COLO668 (cell line): ENCODE measurements around the gene SPECC1.
A peak's percentile ranks its signal among the peaks of the same experiment; 100 is the strongest.
"Not testable (repeated sequence)": the region's sequence is repeated elsewhere in the genome, so short reads cannot be mapped to it uniquely, and the experiment has no call there.

Source experiments
- DNase-seq: peaks from one replicate; lab custom pipeline; 2025; ENCODE audit not compliant: unreplicated experiment; lab: John Stamatoyannopoulos, UW

Gene SPECC1

GRCh38 chr17:20171741-20172365 is 162.7 kb downstream of the SPECC1 start:
- no peak for DNase-seq

GRCh38 chr17:20172376-20172775 is 163.2 kb downstream of the SPECC1 start:
- DNase-seq = no peak

- no peak for DNase-seq
These were observed 163.9 kb downstream of the SPECC1 start for GRCh38 chr17:20173091-20173490.

GRCh38 chr17:20174588-20175265 is 165.6 kb downstream of the SPECC1 start:
- no peak for DNase-seq

GRCh38 chr17:20179041-20179440 is 169.9 kb downstream of the SPECC1 start:
- no peak for DNase-seq

GRCh38 chr17:20180661-20181060 is 171.5 kb downstream of the SPECC1 start:
- DNase-seq = no peak

GRCh38 chr17:20184181-20184580 is 175.0 kb downstream of the SPECC1 start:
- no peak for DNase-seq

- no peak for DNase-seq
These were observed 175.9 kb downstream of the SPECC1 start for GRCh38 chr17:20184977-20185619.

- no peak for DNase-seq
These were observed 177.9 kb downstream of the SPECC1 start for GRCh38 chr17:20187049-20187448.

GRCh38 chr17:20189302-20189701 is 180.1 kb downstream of the SPECC1 start:
- DNase-seq = no peak

GRCh38 chr17:20189979-20190378 is 180.8 kb downstream of the SPECC1 start:
- no peak for DNase-seq

GRCh38 chr17:20190605-20191004 is 181.4 kb downstream of the SPECC1 start:
- no peak for DNase-seq

- no peak for DNase-seq
These were observed 181.9 kb downstream of the SPECC1 start for GRCh38 chr17:20191056-20191455.

GRCh38 chr17:20196286-20196685 is 187.1 kb downstream of the SPECC1 start:
- not testable (repeated sequence) for DNase-seq

GRCh38 chr17:20197272-20197926 is 188.2 kb downstream of the SPECC1 start:
- no peak for DNase-seq

- DNase-seq = no peak
These were observed 191.0 kb downstream of the SPECC1 start for GRCh38 chr17:20200016-20200795.

GRCh38 chr17:20200865-20201458 is 191.8 kb downstream of the SPECC1 start:
- no peak for DNase-seq

GRCh38 chr17:20202141-20202621 is 193.0 kb downstream of the SPECC1 start:
- DNase-seq = peak; percentile 2

- DNase-seq = no peak
These were observed 193.9 kb downstream of the SPECC1 start for GRCh38 chr17:20203018-20203417.

- no peak for DNase-seq
These were observed 194.7 kb downstream of the SPECC1 start for GRCh38 chr17:20203761-20204263.
